H1 (cell line): ENCODE data around the gene ZNF66. TPM values are rescaled to one million over a fixed set of nuclear protein-coding genes. Genes with fewer than 3 reads are reported as not detected.

Source experiments
- ASH2L ChIP-seq: fragments of 200-600, 300-600 bp; sonication (generic); IDR thresholded peaks from one replicate; pipeline ENCODE4 v1.7.1; 2017; ENCODE audit warnings: low read length
- EP300 ChIP-seq, 2 experiments: IDR thresholded peaks; 1 replicate in 1 of 2; 2 replicates in 1 of 2; pipeline ENCODE4 v1.6.1; 2011 to 2012; ENCODE audit warnings: low read depth in 2 of 2, low read length in 2 of 2, mild to moderate bottlenecking in 2 of 2, borderline replicate concordance in 1 of 2, inconsistent platforms in 1 of 2, moderate library complexity in 1 of 2
- NRF1 ChIP-seq: IDR thresholded peaks from 2 replicates; pipeline ENCODE4 v1.6.1; 2011; ENCODE audit warnings: mild to moderate bottlenecking, low read depth, low read length, improper control_type of control experiment
- RBBP5 ChIP-seq: IDR thresholded peaks from 2 replicates; pipeline ENCODE4 v1.7.1; 2012; ENCODE audit warnings: low read depth, mild to moderate bottlenecking, inconsistent platforms, low read length, moderate library complexity, borderline replicate concordance
- polyA plus RNA-seq, 7 experiments: library from polyadenylated mRNA; depleted of rRNA in 3 of 7; stranded (reverse) in 5 of 7; unstranded in 2 of 7; fragments of >200 nt in 5 of 7; fragments of 200-250 nt in 2 of 7; gene quantifications; 1 replicate in 5 of 7; 2 replicates in 1 of 7; 4 replicates in 1 of 7; pipeline versions ENCODE4 v1.2.1 to v1.2.3, GENCODE V29; 2011 to 2013; ENCODE audit warnings: missing spikeins in 2 of 7, mixed read lengths in 2 of 7
- total RNA-seq: library from RNA; stranded (reverse); fragmentation: NEBNext Ultra II Directional; extraction: Animal tissue kit (Norgen Biotek cat#: 25700); gene quantifications from 2 replicates; pipeline ENCODE4 v1.2.1, GENCODE V29; 2021
- TF ChIP-seq, protein P1 (sequence below): fragments of 300-600 bp; sonication (generic); IDR thresholded peaks from 2 replicates; pipeline ENCODE4 v1.7.1; 2012; ENCODE audit warnings: low read length, moderate library complexity, mild to moderate bottlenecking, inconsistent platforms; ENCODE audit not compliant: insufficient replicate concordance
- TF ChIP-seq, protein P2 (sequence below): IDR thresholded peaks from 2 replicates; pipeline ENCODE4 v1.6.1; 2011; ENCODE audit warnings: low read depth, mild to moderate bottlenecking, low read length; ENCODE audit not compliant: insufficient read depth
- TF ChIP-seq, protein P3 (sequence below): IDR thresholded peaks from 2 replicates; pipeline ENCODE4 v1.6.1; 2012; ENCODE audit warnings: inconsistent platforms

The ZNF66 gene
- total and polyA plus RNA-seq, 2 of the 8 experiments (the other 6 are each of a cell fraction or from before 2014, with no cell fraction given): 13.3 to 59.7 TPM

DNA sequence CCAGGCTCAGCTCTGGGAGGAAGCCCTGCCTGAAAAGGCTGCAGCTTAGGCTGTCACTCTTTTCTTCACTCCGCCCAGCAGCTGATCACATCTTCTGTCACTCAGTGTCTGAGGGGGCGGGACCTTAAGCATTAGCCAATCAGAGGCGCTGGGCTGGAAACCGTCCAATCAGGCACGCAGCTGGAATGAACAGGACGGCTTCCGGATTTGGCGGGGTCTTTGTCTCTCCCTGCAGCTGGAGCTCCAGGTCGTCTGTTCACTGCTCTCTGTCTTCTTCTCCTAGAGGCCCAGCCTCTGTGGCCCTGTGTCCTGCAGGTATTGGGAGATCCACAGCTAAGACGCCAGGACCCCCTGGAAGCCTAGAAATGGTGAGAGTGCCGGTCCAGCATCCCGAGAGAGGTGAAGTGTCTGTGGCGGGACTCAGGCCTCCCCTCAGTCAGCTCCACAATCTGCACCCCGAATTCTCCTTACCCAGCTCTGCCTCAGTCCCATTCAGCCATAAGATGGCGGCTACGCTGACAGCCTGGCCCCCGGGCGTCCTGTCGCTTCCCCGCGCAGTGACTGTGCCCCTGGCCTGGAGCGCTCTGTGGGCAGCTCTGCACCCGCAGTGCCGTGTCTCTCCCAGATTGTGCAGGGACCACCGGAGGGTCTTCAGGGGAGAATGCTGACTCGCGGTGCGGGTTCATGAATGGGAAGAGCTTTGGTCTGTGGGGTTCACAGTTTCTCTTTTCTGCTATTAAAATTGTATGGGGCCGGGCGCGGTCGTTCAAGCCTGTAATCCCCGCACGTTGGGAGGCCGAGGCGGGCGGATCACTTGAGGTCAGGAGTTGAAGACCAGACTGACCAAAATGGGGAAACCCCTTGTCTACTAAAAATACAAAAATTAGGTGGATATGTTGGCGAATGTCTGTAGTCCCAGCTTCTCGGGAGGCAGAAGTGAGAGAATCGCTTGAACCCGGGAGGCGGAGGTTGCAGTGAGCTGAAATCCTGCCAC lies at the start of gene ZNF66 (continued):
- TF ChIP-seq ASH2L (peak; percentile 35), NRF1 (no peak), EP300 (IDR thresholded peaks at IDR 0.05; ENCODE audit: borderline replicate concordance in 1 of 2, low read depth in 2 of 2, low read length in 2 of 2) (no peak), RBBP5 (no peak)
- TF ChIP-seq, protein P1, sequence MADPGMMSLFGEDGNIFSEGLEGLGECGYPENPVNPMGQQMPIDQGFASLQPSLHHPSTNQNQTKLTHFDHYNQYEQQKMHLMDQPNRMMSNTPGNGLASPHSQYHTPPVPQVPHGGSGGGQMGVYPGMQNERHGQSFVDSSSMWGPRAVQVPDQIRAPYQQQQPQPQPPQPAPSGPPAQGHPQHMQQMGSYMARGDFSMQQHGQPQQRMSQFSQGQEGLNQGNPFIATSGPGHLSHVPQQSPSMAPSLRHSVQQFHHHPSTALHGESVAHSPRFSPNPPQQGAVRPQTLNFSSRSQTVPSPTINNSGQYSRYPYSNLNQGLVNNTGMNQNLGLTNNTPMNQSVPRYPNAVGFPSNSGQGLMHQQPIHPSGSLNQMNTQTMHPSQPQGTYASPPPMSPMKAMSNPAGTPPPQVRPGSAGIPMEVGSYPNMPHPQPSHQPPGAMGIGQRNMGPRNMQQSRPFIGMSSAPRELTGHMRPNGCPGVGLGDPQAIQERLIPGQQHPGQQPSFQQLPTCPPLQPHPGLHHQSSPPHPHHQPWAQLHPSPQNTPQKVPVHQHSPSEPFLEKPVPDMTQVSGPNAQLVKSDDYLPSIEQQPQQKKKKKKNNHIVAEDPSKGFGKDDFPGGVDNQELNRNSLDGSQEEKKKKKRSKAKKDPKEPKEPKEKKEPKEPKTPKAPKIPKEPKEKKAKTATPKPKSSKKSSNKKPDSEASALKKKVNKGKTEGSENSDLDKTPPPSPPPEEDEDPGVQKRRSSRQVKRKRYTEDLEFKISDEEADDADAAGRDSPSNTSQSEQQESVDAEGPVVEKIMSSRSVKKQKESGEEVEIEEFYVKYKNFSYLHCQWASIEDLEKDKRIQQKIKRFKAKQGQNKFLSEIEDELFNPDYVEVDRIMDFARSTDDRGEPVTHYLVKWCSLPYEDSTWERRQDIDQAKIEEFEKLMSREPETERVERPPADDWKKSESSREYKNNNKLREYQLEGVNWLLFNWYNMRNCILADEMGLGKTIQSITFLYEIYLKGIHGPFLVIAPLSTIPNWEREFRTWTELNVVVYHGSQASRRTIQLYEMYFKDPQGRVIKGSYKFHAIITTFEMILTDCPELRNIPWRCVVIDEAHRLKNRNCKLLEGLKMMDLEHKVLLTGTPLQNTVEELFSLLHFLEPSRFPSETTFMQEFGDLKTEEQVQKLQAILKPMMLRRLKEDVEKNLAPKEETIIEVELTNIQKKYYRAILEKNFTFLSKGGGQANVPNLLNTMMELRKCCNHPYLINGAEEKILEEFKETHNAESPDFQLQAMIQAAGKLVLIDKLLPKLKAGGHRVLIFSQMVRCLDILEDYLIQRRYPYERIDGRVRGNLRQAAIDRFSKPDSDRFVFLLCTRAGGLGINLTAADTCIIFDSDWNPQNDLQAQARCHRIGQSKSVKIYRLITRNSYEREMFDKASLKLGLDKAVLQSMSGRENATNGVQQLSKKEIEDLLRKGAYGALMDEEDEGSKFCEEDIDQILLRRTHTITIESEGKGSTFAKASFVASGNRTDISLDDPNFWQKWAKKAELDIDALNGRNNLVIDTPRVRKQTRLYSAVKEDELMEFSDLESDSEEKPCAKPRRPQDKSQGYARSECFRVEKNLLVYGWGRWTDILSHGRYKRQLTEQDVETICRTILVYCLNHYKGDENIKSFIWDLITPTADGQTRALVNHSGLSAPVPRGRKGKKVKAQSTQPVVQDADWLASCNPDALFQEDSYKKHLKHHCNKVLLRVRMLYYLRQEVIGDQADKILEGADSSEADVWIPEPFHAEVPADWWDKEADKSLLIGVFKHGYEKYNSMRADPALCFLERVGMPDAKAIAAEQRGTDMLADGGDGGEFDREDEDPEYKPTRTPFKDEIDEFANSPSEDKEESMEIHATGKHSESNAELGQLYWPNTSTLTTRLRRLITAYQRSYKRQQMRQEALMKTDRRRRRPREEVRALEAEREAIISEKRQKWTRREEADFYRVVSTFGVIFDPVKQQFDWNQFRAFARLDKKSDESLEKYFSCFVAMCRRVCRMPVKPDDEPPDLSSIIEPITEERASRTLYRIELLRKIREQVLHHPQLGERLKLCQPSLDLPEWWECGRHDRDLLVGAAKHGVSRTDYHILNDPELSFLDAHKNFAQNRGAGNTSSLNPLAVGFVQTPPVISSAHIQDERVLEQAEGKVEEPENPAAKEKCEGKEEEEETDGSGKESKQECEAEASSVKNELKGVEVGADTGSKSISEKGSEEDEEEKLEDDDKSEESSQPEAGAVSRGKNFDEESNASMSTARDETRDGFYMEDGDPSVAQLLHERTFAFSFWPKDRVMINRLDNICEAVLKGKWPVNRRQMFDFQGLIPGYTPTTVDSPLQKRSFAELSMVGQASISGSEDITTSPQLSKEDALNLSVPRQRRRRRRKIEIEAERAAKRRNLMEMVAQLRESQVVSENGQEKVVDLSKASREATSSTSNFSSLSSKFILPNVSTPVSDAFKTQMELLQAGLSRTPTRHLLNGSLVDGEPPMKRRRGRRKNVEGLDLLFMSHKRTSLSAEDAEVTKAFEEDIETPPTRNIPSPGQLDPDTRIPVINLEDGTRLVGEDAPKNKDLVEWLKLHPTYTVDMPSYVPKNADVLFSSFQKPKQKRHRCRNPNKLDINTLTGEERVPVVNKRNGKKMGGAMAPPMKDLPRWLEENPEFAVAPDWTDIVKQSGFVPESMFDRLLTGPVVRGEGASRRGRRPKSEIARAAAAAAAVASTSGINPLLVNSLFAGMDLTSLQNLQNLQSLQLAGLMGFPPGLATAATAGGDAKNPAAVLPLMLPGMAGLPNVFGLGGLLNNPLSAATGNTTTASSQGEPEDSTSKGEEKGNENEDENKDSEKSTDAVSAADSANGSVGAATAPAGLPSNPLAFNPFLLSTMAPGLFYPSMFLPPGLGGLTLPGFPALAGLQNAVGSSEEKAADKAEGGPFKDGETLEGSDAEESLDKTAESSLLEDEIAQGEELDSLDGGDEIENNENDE: no peak
- TF ChIP-seq, protein P2, sequence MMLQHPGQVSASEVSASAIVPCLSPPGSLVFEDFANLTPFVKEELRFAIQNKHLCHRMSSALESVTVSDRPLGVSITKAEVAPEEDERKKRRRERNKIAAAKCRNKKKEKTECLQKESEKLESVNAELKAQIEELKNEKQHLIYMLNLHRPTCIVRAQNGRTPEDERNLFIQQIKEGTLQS: no peak
- TF ChIP-seq, protein P3, sequence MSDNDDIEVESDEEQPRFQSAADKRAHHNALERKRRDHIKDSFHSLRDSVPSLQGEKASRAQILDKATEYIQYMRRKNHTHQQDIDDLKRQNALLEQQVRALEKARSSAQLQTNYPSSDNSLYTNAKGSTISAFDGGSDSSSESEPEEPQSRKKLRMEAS: no peak; the same call in 1 of the 2 replicates
